Trophoblast cell (in vitro differentiated cells and primary cell): Measurements from ENCODE around the gene ACSL6.

Experiments
- DNase-seq, 2 donors: peaks; one replicate each; pipeline ENCODE4 v3.0.0-alpha.2; 2016
- H2AFZ ChIP-seq: 2 replicates; pipeline ENCODE4 v1.6.1; 2013; ENCODE audit warnings: low read length, moderate library complexity, mild to moderate bottlenecking; ENCODE audit not compliant: insufficient read depth, poor library complexity
- H2AK5ac ChIP-seq: 2 replicates; pipeline ENCODE4 v1.6.1; 2013; ENCODE audit warnings: mild to moderate bottlenecking, low read length
- H2BK120ac ChIP-seq: 2 replicates; pipeline ENCODE4 v1.6.1; 2013; ENCODE audit warnings: low read length, mild to moderate bottlenecking, moderate library complexity; ENCODE audit not compliant: insufficient read depth, poor library complexity
- H2BK12ac ChIP-seq: 2 replicates; pipeline ENCODE4 v1.6.1; 2013; ENCODE audit warnings: mild to moderate bottlenecking, low read length, moderate library complexity
- H2BK5ac ChIP-seq: 2 replicates; pipeline ENCODE4 v1.6.1; 2013; ENCODE audit warnings: low read length, low read depth, moderate library complexity, mild to moderate bottlenecking; ENCODE audit not compliant: poor library complexity
- H3K14ac ChIP-seq: 2 replicates; pipeline ENCODE4 v1.6.1; 2013; ENCODE audit warnings: mild to moderate bottlenecking, low read length
- H3K18ac ChIP-seq: 2 replicates; pipeline ENCODE4 v1.6.1; 2013; ENCODE audit warnings: mild to moderate bottlenecking, low read length
- H3K23ac ChIP-seq: 2 replicates; pipeline ENCODE4 v1.6.1; 2013; ENCODE audit warnings: low read length
- H3K27ac ChIP-seq: 2 replicates; pipeline ENCODE4 v1.5.1; 2013; ENCODE audit warnings: low read depth, mild to moderate bottlenecking, inconsistent platforms, low read length, moderate library complexity
- H3K27me3 ChIP-seq: 2 replicates; pipeline ENCODE4 v1.6.1; 2013; ENCODE audit warnings: inconsistent platforms, mild to moderate bottlenecking, low read length, moderate library complexity; ENCODE audit not compliant: insufficient read depth
- H3K36me3 ChIP-seq, 2 experiments: 1 replicate in 1 of 2; 2 replicates in 1 of 2; pipeline ENCODE4 v1.6.1; 2013; ENCODE audit warnings: low read length in 2 of 2, mild to moderate bottlenecking in 2 of 2, moderate library complexity in 1 of 2; ENCODE audit not compliant: insufficient read depth in 2 of 2, control insufficient read depth in 1 of 2
- H3K4ac ChIP-seq: 2 replicates; pipeline ENCODE4 v1.6.1; 2013; ENCODE audit warnings: low read depth, mild to moderate bottlenecking, low read length, moderate library complexity
- H3K4me1 ChIP-seq, 2 experiments: 1 replicate in 1 of 2; 2 replicates in 1 of 2; pipeline ENCODE4 v1.6.1; 2013; ENCODE audit warnings: low read length in 2 of 2, mild to moderate bottlenecking in 2 of 2, moderate library complexity in 1 of 2; ENCODE audit not compliant: insufficient read depth in 2 of 2, control insufficient read depth in 1 of 2
- H3K4me2 ChIP-seq: 2 replicates; pipeline ENCODE4 v1.6.1; 2013; ENCODE audit warnings: inconsistent platforms, mild to moderate bottlenecking, low read length, moderate library complexity
- H3K4me3 ChIP-seq: 2 replicates; pipeline ENCODE4 v1.5.1; 2013; ENCODE audit warnings: mild to moderate bottlenecking, low read depth, low read length, inconsistent platforms
- H3K79me1 ChIP-seq: one replicate; pipeline ENCODE4 v1.6.1; 2013; ENCODE audit warnings: low read length
- H3K79me2 ChIP-seq: 2 replicates; pipeline ENCODE4 v1.6.1; 2013; ENCODE audit warnings: low read length, mild to moderate bottlenecking; ENCODE audit not compliant: control insufficient read depth, insufficient read depth, poor library complexity
- H3K9ac ChIP-seq: 2 replicates; pipeline ENCODE4 v1.6.1; 2013; ENCODE audit warnings: mild to moderate bottlenecking, low read length
- H3K9me3 ChIP-seq: 2 replicates; pipeline ENCODE4 v1.6.1; 2013; ENCODE audit warnings: low read depth, mild to moderate bottlenecking, control low read depth, inconsistent platforms, low read length; ENCODE audit not compliant: insufficient read depth
- H4K12ac ChIP-seq: 2 replicates; pipeline ENCODE4 v1.6.1; 2013; ENCODE audit warnings: low read depth, mild to moderate bottlenecking, low read length, moderate library complexity
- H4K8ac ChIP-seq: 2 replicates; pipeline ENCODE4 v1.6.1; 2013; ENCODE audit warnings: low read depth, mild to moderate bottlenecking, low read length, moderate library complexity
- H4K91ac ChIP-seq: one replicate; pipeline ENCODE4 v1.6.1; 2013; ENCODE audit warnings: low read depth, mild to moderate bottlenecking, low read length, moderate library complexity
- WGBS: extraction: QIAGEN DNeasy Blood & Tissue Kit; methylation state at CpG from one replicate; pipeline ENCODE4 v1.1.7; 2013; ENCODE audit warnings: missing lambda C conversion rate; ENCODE audit not compliant: insufficient read length, insufficient coverage; ENCODE audit errors: extremely low coverage; 5-methylcytosine and 5-hydroxymethylcytosine counted together

ACSL6 gene

DNA sequence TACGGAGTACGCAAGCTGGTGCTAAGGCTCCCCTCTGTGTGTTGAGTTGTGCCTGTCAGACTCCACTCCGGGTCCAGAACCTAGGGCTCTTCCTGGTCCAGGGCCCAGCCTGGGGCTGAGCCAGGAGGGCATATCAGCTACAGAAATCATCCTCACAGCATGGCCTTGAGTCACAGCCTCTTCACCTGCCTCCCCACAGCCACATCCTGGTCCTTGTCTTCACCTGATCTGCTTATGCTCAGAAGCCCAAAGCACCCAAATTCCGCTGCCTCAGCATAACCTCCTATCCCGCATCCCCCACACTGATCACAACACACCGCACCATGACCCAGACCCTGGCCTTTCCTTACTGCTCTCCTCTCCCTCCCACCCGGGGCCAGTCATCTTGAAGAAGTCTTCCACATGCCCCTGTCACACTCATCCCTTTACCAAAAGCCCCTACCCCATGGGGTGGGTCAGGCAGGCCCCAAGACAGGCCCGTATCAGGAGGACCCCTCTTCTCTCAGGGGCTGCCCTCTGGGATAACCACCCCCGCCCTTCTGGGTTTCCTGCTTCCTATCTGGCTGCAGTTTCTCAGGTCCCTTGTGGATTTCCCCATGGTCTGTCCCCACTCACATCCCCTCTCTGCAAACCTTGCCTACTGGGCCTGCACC lies 47.7 kb upstream of the ACSL6 start:
- Histone ChIP-seq H3K36me3 (no peaks in the 10 kb centered on the region), H3K4me2 (no peak overlapping the region), H4K8ac (no peak overlapping the region), H3K9ac (no peak overlapping the region), H3K79me1 (no peaks in the 10 kb centered on the region), H3K4me3 (no peak overlapping the region), H3K79me2 (no peaks in the 10 kb centered on the region), H3K9me3 (no peaks in the 10 kb centered on the region), H3K14ac (no peak overlapping the region), H2BK5ac (no peak overlapping the region), H4K91ac (no peak overlapping the region), H2BK120ac (no peak overlapping the region), H3K27me3 (no peaks in the 10 kb centered on the region), H3K27ac (no peak overlapping the region), H3K4me1 (no peaks in the 10 kb centered on the region), H2AFZ (no peak overlapping the region), H4K12ac (no peak overlapping the region), H3K18ac (no peak overlapping the region), H2AK5ac (no peak overlapping the region), H3K4ac (no peak overlapping the region), H2BK12ac (no peak overlapping the region), H3K23ac (no peak overlapping the region)
- no peak for DNase-seq
- WGBS = no CpG with 5 or more reads among the region's 9 CpGs

DNA sequence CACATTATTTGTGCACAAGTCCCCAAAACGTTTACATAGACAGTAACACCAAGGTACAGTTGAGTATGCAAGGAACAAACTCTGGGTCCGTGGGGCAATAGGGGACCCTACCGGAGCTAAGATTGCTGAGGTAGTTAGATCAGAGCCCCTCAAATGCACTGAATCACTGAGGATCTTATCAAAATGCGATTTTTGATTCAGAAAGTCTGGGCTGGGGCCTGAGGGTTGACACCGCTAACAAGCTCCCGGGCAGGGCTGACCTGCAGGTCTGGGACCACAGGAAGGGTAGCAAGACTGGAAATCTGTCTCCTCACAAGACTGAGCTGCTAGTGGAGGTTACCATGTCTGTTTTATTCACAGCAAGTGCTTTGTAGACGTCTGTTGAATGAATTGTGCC lies 47.2 kb upstream of the ACSL6 start:
- Histone ChIP-seq H3K9ac (no peak overlapping the region), H4K8ac (no peak overlapping the region), H4K12ac (no peak overlapping the region), H3K4me2 (no peak overlapping the region), H3K4me3 (no peak overlapping the region), H3K27ac (no peak overlapping the region), H3K14ac (no peak overlapping the region), H2AK5ac (no peak overlapping the region), H2AFZ (no peak overlapping the region), H3K18ac (no peak overlapping the region), H3K23ac (no peak overlapping the region), H3K79me2 (no peaks in the 10 kb centered on the region), H3K27me3 (no peaks in the 10 kb centered on the region), H3K79me1 (no peaks in the 10 kb centered on the region), H4K91ac (no peak overlapping the region), H3K9me3 (no peaks in the 10 kb centered on the region), H2BK120ac (no peak overlapping the region), H3K36me3 (no peaks in the 10 kb centered on the region), H3K4ac (no peak overlapping the region), H2BK5ac (no peak overlapping the region), H3K4me1 (no peaks in the 10 kb centered on the region), H2BK12ac (no peak overlapping the region)
- no peak for DNase-seq
- WGBS = no CpG with 5 or more reads among the region's 7 CpGs

DNA sequence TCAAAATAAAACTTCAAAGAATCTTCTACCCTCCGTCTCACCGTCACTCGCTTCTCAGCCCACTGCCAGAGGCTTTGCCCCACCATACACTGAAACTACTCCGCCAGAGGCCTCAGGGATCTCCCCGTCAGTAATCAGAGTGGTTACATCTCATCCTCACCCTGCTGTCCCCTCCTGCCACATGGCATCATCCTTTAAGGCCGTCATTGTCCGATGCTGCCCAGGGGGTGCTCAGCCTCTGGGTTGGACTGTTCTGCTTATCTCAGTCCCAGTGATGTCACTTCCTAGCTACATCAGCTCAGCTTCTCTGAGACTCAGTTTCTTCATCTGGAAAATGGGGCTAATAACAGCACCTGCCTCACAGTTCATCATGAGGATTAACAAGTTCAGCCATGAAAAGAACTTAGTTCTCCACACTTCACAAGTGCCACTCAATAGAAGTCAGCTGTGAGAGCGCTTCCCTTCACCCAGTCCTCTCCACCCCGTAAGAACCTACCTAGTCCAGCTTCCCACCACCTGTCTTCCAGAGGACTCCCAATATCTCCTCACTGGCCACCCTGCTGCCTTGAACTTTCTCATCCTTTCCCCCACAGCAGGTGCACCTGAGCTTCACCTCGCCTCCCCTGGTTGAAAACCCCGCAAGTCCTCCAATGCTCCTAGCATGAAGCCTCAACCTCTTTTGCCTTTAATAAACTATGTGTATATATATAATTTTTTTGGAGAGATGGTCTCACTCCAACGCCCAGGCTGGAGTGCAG lies 46.2 kb upstream of the ACSL6 start:
- no peak overlapping the region for H3K27ac ChIP-seq
- no peak overlapping the region for H4K8ac ChIP-seq
- no peak overlapping the region for H2BK12ac ChIP-seq
- H3K4me1 ChIP-seq = no peaks in the 10 kb centered on the region
- no peak overlapping the region for H3K4ac ChIP-seq
- no peak overlapping the region for H2BK5ac ChIP-seq
- no peaks in the 10 kb centered on the region for H3K9me3 ChIP-seq
- H3K36me3 ChIP-seq = no peaks in the 10 kb centered on the region
- H4K91ac ChIP-seq = no peak overlapping the region
- no peak overlapping the region for H2AK5ac ChIP-seq
- no peak overlapping the region for H3K18ac ChIP-seq
- H3K79me2 ChIP-seq = no peaks in the 10 kb centered on the region
- DNase-seq = no peak
- H2AFZ ChIP-seq = no peak overlapping the region
- no peak overlapping the region for H2BK120ac ChIP-seq
- H3K14ac ChIP-seq = no peak overlapping the region
- no CpG with 5 or more reads among the region's 12 CpGs for WGBS
- H3K4me3 ChIP-seq = no peak overlapping the region
- no peaks in the 10 kb centered on the region for H3K79me1 ChIP-seq
- H4K12ac ChIP-seq = no peak overlapping the region
- H3K23ac ChIP-seq = no peak overlapping the region
- H3K9ac ChIP-seq = no peak overlapping the region
- H3K4me2 ChIP-seq = no peak overlapping the region
- H3K27me3 ChIP-seq = no peaks in the 10 kb centered on the region

DNA sequence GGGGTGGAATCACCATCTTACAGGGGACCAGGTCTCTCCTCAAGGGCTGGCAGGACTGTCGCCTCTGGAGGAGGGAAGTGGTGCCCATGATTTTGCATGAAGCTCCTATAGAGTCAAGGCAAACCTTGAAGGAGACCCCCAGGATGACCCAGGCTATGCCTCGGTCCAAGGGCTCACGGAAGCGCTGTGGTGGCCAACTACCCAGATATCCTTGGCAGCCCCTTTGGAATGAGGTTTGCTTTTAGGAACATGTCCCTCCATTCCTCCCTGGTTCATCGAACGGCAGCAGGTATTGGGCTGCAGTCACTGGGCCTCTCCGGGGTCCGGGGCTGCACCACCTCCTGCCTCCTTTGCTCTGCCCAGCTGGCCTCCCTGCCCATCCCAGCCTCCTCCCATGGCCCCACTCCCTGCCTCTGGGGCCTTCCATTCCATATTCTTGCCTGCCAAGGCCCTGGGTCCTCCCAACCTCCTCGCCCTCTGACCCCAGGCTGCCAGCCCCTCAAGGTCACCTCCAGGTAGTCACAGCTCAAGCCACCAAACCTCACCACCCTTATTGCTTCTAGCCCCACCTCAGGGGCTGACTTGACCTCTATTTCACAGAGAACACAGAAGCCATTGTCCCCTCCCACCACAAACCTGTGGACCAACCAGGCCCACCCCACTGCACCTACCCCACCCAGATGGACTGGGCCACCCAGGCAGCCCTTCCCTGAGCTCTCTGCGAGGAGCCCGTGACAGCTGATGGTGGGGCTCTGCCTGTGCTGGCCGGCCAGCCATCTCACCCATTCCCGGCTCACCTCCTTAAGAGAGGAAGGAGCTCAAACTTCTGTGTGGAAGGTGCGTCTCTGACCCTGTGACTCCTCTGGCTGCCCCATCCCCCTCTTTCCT lies 45.4 kb upstream of the ACSL6 start:
- no peak overlapping the region for H3K27ac ChIP-seq
- no CpG with 5 or more reads among the region's 14 CpGs for WGBS

More for the DNA sequence above, 45.4 kb upstream of the ACSL6 start:
- Histone ChIP-seq H3K9ac (no peak overlapping the region), H3K36me3 (no peaks in the 10 kb centered on the region), H2BK120ac (no peak overlapping the region), H3K4me1 (no peaks in the 10 kb centered on the region), H2AFZ (no peak overlapping the region), H3K79me2 (no peaks in the 10 kb centered on the region), H4K12ac (no peak overlapping the region), H4K8ac (no peak overlapping the region), H3K9me3 (no peaks in the 10 kb centered on the region), H3K18ac (no peak overlapping the region), H3K27me3 (no peaks in the 10 kb centered on the region), H4K91ac (no peak overlapping the region), H3K79me1 (no peaks in the 10 kb centered on the region), H2AK5ac (no peak overlapping the region), H3K4me2 (no peak overlapping the region), H2BK5ac (no peak overlapping the region), H3K4ac (no peak overlapping the region), H3K23ac (no peak overlapping the region), H2BK12ac (no peak overlapping the region), H3K14ac (no peak overlapping the region), H3K4me3 (no peak overlapping the region)
- no peak for DNase-seq
